CD4-positive, alpha-beta T cell treated with Interleukin-4 for 4 hours (primary cell): ENCODE measurements around the gene PLAC8L1.

Source experiments
- DNase-seq: peaks from one replicate; pipeline ENCODE4 v3.0.0-alpha.2; 2020

PLAC8L1 gene

GRCh38 chr5:146078566-146078965, 26.8 kb downstream of the PLAC8L1 start:
- no peak for DNase-seq

GRCh38 chr5:146076455-146076854, 28.9 kb downstream of the PLAC8L1 start:
- no peak for DNase-seq

- no peak for DNase-seq
Observed at GRCh38 chr5:146076028-146076427, 29.3 kb downstream of the PLAC8L1 start.

GRCh38 chr5:146073239-146073900, 32.0 kb downstream of the PLAC8L1 start:
- DNase-seq = no peak

GRCh38 chr5:146072595-146072994, 32.8 kb downstream of the PLAC8L1 start:
- no peak for DNase-seq

GRCh38 chr5:146071171-146071570, 34.2 kb downstream of the PLAC8L1 start:
- no peak for DNase-seq

DNA sequence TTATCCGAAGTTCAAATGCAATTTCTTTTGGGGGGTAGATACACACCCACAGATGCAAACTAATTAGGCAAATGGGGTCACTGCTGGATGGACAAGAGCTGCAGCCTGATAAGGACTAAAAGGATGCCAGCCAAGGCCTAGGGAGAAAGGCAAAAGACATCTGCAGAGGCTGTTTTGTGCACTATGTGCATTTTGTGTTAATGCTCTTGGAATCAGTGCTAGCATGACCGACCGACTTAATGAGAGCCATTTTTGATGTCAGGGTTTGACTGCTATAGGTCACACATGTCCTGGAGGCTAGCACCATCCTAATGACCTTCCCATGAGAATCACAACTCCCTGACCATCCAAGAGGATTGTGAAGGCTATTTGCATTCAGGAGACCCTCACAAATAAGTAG, 34.6 kb downstream of the PLAC8L1 start:
- DNase-seq = no peak

- no peak for DNase-seq
Observed at GRCh38 chr5:146069780-146070099, 35.6 kb downstream of the PLAC8L1 start.

DNA sequence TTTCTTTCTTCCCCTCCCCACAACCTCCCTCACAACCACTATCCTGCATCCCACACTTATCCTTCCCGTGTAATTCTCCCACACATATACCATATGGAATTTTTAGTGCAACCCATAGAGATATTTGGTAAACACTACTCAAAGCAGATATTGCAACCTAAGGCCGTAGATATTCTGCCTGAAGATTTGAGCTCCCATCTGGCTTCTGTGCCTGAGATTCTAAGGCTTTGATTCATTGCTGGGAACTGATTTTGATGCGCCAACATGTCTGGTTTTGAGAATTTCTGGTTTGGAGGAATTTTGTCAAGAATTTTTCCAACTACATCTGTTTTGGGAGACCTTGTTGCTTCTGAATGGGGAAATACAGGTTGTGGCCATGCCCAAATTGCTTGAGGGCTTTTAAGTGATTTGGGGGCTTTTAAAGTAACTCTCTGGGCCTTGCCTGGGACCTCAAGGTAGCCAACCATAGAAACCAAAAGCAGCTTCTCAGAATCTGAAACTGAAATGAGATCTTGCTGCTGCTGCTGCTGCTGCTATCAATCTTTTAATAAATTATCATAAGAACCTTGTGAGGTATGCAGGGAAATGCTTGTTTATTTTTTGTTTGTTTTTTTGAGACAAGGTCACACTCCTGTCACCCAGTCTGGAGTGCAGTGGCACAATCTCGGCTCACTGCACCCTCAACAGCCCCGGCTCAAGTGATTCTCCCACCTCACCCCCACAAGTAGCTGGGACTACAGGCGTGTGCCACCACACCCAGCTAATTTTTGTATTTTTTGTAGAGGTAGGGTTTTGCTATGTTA, 36.2 kb downstream of the PLAC8L1 start:
- no peak for DNase-seq

GRCh38 chr5:146068206-146068605, 37.2 kb downstream of the PLAC8L1 start:
- DNase-seq = no peak

- DNase-seq = no peak
Observed at GRCh38 chr5:146066968-146067367, 38.4 kb downstream of the PLAC8L1 start.

DNA sequence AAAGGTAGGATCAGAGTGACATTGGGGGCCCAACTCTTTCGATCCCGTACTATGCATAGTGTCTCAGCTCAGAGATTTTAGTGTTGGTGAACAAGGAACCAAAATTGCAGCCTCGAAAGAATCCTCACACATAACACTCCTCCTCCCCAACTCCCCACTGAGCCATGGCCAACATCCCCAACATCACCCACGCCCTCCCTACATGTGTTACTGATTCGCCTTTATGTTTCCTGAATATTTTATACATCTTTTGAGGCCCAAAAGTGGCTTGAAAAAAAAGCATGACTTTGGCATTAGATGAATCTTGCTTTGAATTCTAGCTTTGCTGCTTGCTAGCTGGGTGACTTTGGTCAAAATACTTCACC, 45.2 kb downstream of the PLAC8L1 start:
- DNase-seq = no peak

DNA sequence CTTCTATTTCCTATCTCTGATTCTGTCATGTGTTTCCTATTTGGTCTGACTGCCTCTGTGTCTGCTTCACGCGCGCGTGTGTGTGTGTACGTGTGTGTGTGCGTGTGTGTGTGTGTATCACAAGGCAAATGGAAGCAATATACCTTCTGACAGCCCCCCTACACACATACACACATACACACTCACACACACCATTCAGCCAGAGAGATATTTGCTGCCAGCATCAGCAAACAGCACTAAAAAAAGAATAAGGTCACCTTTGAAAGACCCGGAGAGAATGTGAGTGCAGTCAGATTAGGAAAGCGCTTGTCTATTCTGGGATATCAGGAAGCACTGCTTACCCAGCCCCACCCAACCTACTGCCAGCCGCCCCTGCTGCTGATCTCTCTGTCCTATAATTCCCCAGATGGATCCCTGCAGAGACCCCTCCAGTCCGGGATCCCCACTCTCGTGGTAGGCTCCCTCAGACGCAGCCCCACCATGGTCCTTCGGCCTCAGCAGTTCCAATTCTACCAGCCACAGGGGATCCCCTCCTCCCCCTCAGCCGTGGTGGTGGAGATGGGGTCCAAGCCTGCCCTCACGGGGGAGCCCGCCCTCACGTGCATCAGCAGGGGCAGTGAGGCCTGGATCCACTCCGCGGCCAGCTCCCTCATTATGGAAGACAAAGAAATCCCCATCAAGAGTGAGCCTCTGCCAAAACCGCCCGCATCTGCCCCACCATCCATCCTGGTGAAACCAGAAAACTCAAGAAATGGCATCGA, 45.7 kb downstream of the PLAC8L1 start:
- no peak for DNase-seq

- DNase-seq = no peak
Observed at GRCh38 chr5:146055432-146055831, 49.9 kb downstream of the PLAC8L1 start.

DNA sequence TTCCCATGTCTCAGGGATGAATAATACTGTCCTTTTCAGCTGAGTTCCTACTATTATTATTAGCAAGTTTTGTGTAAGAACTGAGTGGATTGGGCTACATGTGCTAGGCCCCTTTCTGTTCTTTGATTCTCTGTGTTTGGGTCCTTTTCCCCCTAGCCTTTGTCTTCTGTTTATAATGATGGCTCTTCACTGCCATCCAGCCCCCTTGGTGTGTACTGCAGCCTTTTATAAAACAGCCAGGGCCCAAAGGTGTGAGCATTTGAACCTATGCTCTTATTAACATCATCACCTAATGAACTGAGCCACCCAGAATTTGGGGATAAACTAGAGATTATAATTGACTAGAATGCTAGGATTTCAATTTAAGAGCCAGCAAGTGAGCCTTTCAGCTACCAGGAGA, 52.6 kb downstream of the PLAC8L1 start:
- no peak for DNase-seq

GRCh38 chr5:146051678-146052077, 53.7 kb downstream of the PLAC8L1 start:
- DNase-seq = no peak

DNA sequence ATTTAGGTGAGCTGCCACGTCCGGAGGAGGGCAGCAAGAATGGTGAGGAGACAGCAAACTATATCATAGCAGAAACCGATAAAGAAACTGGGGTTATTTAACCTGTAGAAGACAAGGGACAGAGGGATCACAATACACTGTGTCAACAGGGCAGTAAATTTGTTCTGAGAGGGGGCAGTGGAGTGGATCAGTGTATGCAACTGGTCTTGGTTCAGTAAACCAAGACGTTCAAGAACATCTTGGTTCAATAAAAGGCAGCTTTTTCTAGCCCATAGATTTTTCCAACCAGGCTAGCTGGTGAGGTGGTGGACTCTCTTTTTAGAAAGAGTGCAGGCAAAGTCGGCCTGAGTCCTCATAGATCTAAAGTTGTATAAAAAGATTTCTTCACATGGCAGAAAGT, 55.3 kb downstream of the PLAC8L1 start:
- DNase-seq = no peak

- no peak for DNase-seq
Observed at GRCh38 chr5:146049704-146050026, 55.7 kb downstream of the PLAC8L1 start.

DNA sequence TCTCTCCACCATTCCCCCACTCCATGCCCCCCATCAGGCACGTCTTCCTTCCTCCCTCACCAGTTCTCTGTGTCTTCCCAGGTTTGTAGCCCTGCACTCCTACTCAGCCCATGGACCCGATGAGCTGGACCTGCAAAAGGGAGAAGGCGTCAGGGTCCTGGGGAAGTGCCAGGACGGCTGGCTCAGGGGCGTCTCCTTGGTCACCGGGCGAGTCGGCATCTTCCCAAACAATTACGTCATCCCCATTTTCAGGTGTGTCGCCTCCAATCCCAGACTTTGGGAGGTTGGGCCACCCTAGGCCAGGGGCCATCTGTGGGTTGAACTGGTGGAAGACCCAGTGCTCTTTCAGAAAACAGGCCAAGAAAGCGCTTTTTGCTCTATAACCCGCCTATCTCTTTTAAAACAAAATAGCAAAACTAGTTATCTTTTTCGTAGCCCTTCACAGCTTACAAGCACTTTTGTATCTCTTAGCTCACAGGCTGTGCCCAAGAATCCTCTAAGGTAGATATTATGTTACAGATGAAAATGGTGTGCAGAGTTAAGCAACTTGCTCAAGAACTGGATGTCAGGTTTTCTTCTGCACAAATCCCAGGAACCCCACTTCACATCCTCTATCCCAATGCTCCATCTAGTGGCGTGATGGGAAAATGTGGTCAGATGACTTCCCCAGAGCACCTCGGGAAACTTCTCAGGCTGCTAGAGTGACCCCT, 56.2 kb downstream of the PLAC8L1 start:
- no peak for DNase-seq

DNA sequence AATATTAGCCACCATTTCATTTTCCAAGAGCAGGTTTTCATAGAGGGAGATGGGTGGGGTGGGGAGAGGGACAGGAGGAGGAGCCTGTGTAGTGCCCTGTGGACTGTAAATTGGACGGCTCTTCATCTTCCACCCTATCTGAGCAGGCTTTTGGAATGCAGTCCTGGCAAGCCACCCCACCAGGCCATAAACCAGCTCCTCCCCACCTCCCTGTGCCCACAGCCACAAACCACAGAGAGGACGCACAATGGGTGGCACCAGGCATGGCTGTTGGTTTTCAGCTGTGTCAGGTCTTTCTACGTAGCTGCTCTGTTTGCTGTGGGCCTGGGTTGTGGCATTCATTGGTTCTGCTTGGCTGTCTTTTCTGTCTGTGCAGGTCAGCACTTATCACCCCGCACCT, 58.0 kb downstream of the PLAC8L1 start:
- no peak for DNase-seq

GRCh38 chr5:146043722-146044121, 61.7 kb downstream of the PLAC8L1 start:
- no peak for DNase-seq

GRCh38 chr5:146042628-146043279, 62.6 kb downstream of the PLAC8L1 start:
- no peak for DNase-seq

DNA sequence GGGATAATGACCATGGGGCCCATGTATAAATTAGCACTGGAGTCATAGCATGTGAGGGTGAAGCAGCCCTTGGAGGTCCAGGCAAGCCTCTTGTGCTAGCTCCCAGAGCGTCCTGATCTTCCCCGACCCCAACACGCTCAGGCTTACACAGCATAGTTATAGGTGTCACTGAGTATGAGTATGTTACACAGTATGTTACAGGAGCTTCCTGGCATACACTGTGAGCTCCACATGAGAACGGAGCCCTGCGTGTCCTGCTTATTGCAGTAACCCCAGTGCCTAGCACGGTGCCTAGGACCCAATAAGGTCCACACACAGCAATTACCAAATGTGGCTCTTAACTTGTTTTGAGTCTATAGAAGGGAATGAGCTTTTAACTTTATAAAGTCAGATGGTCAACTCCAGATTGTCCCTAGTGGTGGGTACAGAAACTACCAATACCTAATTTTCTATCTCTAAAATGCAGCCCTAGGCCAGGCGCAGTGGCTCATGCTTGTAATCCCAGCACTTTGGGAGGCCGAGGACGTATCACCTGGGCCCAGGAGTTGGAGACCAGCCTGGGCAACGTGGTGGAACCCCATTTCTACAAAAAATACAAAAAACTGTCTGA, 64.1 kb downstream of the PLAC8L1 start:
- no peak for DNase-seq
